OCI-LY3 (cell line): ENCODE results near the gene TBC1D16.

ENCODE experiments used
- EZH2phosphoT487 ChIP-seq: fragments of 200-600 bp; shearing (Covaris generic); IDR thresholded peaks from 2 replicates; pipeline ENCODE4 v1.6.1; 2018; ENCODE audit warnings: antibody characterized with exemption, mixed run types, low read depth
- TF ChIP-seq, protein P1 (sequence below): fragments of 200-600, 300-600 bp; sonication (generic); IDR thresholded peaks from 2 replicates; pipeline ENCODE4 v1.5.1; 2014; ENCODE audit warnings: antibody characterized with exemption, low read length, low read depth

DNA sequence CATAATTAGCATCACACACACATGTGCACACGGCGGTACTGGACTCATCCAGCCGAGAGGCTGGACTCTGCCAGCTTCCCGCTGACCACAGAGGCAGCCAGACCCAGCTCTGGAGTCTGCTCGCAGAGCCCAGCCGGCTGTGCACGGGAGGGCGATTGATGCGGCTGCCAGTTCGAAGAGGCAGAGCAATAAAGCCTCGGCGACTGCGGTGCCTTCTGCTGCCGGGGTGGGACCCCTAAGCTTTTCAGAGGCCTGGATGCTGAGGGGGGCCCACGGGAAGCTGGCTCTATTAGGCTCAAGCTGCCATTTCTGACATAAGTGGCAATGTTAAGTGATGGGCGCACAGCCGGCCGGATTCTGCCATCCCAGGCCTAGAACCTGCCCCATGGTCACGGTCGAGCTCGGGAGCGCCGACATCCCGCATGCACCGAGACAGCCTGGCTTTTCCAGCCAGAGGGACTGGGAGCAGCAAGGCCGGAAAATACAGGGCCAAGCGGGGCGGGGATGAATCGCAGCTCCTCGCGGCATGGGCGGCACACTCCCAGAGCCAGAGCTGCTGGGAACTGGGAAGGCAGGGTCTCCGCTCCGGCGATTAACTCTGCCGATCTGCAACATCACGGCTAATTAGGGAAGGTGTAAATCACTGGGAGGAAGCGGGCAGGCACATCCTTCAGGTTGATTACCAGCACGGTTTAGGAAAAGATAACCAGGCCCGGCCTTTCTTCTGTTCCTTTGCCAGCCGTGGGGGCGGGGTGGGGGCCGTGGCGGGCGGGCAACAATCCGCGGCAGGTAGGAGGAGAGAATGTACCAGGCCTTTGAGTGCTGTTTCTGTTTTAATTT lies 57.7 kb downstream of the TBC1D16 start:
- TF ChIP-seq, protein P1, sequence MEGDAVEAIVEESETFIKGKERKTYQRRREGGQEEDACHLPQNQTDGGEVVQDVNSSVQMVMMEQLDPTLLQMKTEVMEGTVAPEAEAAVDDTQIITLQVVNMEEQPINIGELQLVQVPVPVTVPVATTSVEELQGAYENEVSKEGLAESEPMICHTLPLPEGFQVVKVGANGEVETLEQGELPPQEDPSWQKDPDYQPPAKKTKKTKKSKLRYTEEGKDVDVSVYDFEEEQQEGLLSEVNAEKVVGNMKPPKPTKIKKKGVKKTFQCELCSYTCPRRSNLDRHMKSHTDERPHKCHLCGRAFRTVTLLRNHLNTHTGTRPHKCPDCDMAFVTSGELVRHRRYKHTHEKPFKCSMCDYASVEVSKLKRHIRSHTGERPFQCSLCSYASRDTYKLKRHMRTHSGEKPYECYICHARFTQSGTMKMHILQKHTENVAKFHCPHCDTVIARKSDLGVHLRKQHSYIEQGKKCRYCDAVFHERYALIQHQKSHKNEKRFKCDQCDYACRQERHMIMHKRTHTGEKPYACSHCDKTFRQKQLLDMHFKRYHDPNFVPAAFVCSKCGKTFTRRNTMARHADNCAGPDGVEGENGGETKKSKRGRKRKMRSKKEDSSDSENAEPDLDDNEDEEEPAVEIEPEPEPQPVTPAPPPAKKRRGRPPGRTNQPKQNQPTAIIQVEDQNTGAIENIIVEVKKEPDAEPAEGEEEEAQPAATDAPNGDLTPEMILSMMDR, result no peak
- TF ChIP-seq EZH2phosphoT487, result no peak
